DMS 273 (cell line): ENCODE results near the gene ARHGEF33.
A peak's percentile ranks its signal among the peaks of the same experiment; 100 is the strongest.

Experiments used
- DNase-seq: peaks from one replicate; lab custom pipeline; 2025; ENCODE audit not compliant: unreplicated experiment; lab: John Stamatoyannopoulos, UW

Gene ARHGEF33

GRCh38 chr2:38889575-38889974, at the start of gene ARHGEF33:
TSS of gene ARHGEF33 (plus strand) at chr2:38889875. CDS start at chr2:38919448, 29,573 bp downstream.
- no peak for DNase-seq

GRCh38 chr2:38850045-38850444, 39.6 kb upstream of the ARHGEF33 start:
- no peak for DNase-seq

- DNase-seq = no peak
These were observed 33.5 kb upstream of the ARHGEF33 start for GRCh38 chr2:38856165-38856564.

- no peak for DNase-seq
These were observed 27.2 kb upstream of the ARHGEF33 start for GRCh38 chr2:38862476-38862875.

- no peak for DNase-seq
These were observed 26.5 kb upstream of the ARHGEF33 start for GRCh38 chr2:38863061-38863695.

- no peak for DNase-seq
These were observed 22.8 kb upstream of the ARHGEF33 start for GRCh38 chr2:38866773-38867443.

- no peak for DNase-seq
These were observed 18.2 kb upstream of the ARHGEF33 start for GRCh38 chr2:38871432-38871831.

- DNase-seq = no peak
These were observed 15.9 kb upstream of the ARHGEF33 start for GRCh38 chr2:38873763-38874162.

GRCh38 chr2:38875227-38875575, 14.5 kb upstream of the ARHGEF33 start:
- DNase-seq = no peak

- peak; percentile 90 for DNase-seq
These were observed 13.9 kb upstream of the ARHGEF33 start, which contains the start of the genes DHX57 and MORN2 for GRCh38 chr2:38875576-38876367. TSS of gene DHX57 (minus strand) at chr2:38875934. CDS start at chr2:38868405, 7,529 bp downstream. TSS of gene MORN2 (plus strand) at chr2:38875976.

GRCh38 chr2:38876407-38876806, 13.3 kb upstream of the ARHGEF33 start:
- DNase-seq = peak; percentile 38

- DNase-seq = no peak
These were observed 3.6 kb upstream of the ARHGEF33 start for GRCh38 chr2:38886063-38886462.

- no peak for DNase-seq
These were observed 2.3 kb upstream of the ARHGEF33 start for GRCh38 chr2:38887347-38887746.

GRCh38 chr2:38887902-38888554, 1.6 kb upstream of the ARHGEF33 start:
- no peak for DNase-seq

- no peak for DNase-seq
These were observed 630 bp upstream of the ARHGEF33 start for GRCh38 chr2:38889045-38889444.

GRCh38 chr2:38892819-38893218, 3.1 kb downstream of the ARHGEF33 start:
- no peak for DNase-seq

- no peak for DNase-seq
These were observed 8.6 kb downstream of the ARHGEF33 start for GRCh38 chr2:38898256-38898655.

- no peak for DNase-seq
These were observed 11.1 kb downstream of the ARHGEF33 start for GRCh38 chr2:38900726-38901125.

- DNase-seq = no peak
These were observed 15.6 kb downstream of the ARHGEF33 start for GRCh38 chr2:38905251-38905650.

GRCh38 chr2:38907242-38907641, 17.6 kb downstream of the ARHGEF33 start:
- DNase-seq = no peak
